PC-9 (cell line): Measurements from ENCODE around the gene RUNX1. TPM values are rescaled to one million over a fixed set of nuclear protein-coding genes. Genes with fewer than 3 reads are reported as not detected.

ENCODE experiments used
- BruUV-seq: library from RNA; stranded (reverse); fragments of 400-500 nt; replicated peaks from 2 replicates; lab custom pipeline; 2021; lab: Mats Ljungman, UMichigan
- CTCF ChIA-PET: fragments of 300-600 bp; sonication (Branson Sonifier 250); formaldehyde crosslinking; loops from one replicate; lab custom pipeline; 2022; ENCODE audit warnings: antibody characterized with exemption; lab: Charles Lee
- POLR2A ChIA-PET: fragments of 300-600 bp; sonication (Branson Sonifier 250); formaldehyde crosslinking; loops from one replicate; lab custom pipeline; 2022; ENCODE audit warnings: antibody characterized with exemption; ENCODE audit not compliant: unreplicated experiment; lab: Charles Lee
- DNase-seq, 2 experiments: peaks; one replicate each; pipeline versions ENCODE4 v3.0.0 to v3.0.0-alpha.2; 2015 to 2022; ENCODE audit warnings: mixed read lengths in 1 of 2
- H2AFZ ChIP-seq: fragments of 200-600 bp; sonication (generic); 2 replicates; pipeline ENCODE4 v1.8.1; 2017; ENCODE audit warnings: antibody characterized with exemption
- H3F3A ChIP-seq: fragments of 200-600 bp; sonication (generic); 2 replicates; pipeline ENCODE4 v1.8.1; 2017; ENCODE audit warnings: antibody characterized with exemption, mild to moderate bottlenecking, low read depth; ENCODE audit not compliant: insufficient read depth
- H3K27ac ChIP-seq: fragments of 200-600 bp; sonication (generic); 2 replicates; pipeline ENCODE4 v1.6.1; 2016; ENCODE audit warnings: mixed run types
- H3K27me3 ChIP-seq: fragments of 200-600 bp; sonication (generic); 2 replicates; pipeline ENCODE4 v1.6.1; 2016; ENCODE audit warnings: low read depth, mixed run types; ENCODE audit not compliant: insufficient read depth
- H3K36me3 ChIP-seq: fragments of 200-600 bp; sonication (generic); 2 replicates; pipeline ENCODE4 v1.6.1; 2016; ENCODE audit warnings: low read depth, mixed run types
- H3K4me1 ChIP-seq: fragments of 200-600 bp; sonication (generic); replicated peaks from 2 replicates; pipeline ENCODE4 v1.6.1; 2016; ENCODE audit warnings: mixed run types; ENCODE audit not compliant: insufficient read depth
- H3K4me2 ChIP-seq: fragments of 200-600 bp; sonication (generic); 2 replicates; pipeline ENCODE4 v1.6.1; 2017; ENCODE audit warnings: mixed run types
- H3K4me3 ChIP-seq: fragments of 200-600 bp; sonication (generic); 2 replicates; pipeline ENCODE4 v1.6.1; 2016; ENCODE audit warnings: mixed run types
- H3K79me2 ChIP-seq: fragments of 200-600 bp; sonication (generic); 2 replicates; pipeline ENCODE4 v1.6.1; 2017; ENCODE audit warnings: low read depth, mixed run types
- H3K9me2 ChIP-seq: fragments of 200-600 bp; sonication (generic); 2 replicates; pipeline ENCODE4 v1.8.1; 2017; ENCODE audit warnings: mild to moderate bottlenecking; ENCODE audit not compliant: insufficient read depth
- H3K9me3 ChIP-seq: fragments of 200-600 bp; sonication (generic); 2 replicates; pipeline ENCODE4 v1.8.1; 2016; ENCODE audit warnings: low read depth; ENCODE audit not compliant: insufficient read depth
- H4K20me1 ChIP-seq: fragments of 200-600 bp; sonication (generic); 2 replicates; pipeline ENCODE4 v1.8.1; 2017; ENCODE audit not compliant: insufficient read depth
- EZH2 ChIP-seq: fragments of 200-600 bp; sonication (generic); IDR thresholded peaks from 2 replicates; pipeline ENCODE4 v1.8.0; 2017; ENCODE audit warnings: antibody characterized with exemption, low read depth
- intact Hi-C: fragments of 100-400 bp; cut with micrococcal nuclease; formaldehyde crosslinking; loops from one replicate; pipeline ENCODE4 v1.10.0; 2022; ENCODE audit not compliant: unreplicated experiment
- total RNA-seq: library from RNA; stranded (reverse); gene quantifications from 2 replicates; pipeline ENCODE4 v1.2.3, GENCODE V29; 2021
- TF ChIP-seq, protein P1 (sequence below): fragments of 200-600 bp; sonication (generic); conservative IDR thresholded peaks from 2 replicates; pipeline ENCODE4 v1.6.1; 2017; ENCODE audit warnings: mixed run types, antibody characterized with exemption, mild to moderate bottlenecking, moderate library complexity

Gene RUNX1
- total RNA-seq, 1 experiment from 2014 or later: 58.5 TPM

DNA sequence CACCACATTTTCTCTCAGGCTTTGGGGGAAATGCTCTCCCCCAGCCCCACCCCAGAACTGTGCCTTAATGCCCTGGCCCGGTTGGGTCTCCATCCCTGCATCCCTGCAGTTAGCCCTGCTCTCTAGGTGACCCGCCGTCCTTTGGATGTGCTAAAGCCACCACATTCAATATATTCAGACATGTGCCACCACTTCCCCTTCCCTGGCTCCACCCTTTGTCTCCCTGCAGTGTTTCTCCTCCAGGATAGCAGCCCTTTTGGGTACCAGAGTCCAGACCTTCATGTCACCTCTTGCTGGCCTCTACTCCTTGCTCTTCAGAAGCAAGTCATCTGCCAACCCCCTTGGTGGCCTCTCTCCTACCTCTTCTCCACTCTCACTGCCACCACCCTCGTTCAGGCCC, 41.8 kb downstream of the RUNX1 start:
- H3K36me3 ChIP-seq: peaks cover 13% of the 10 kb centered on the region; the same call in 1 of the 2 replicates
- no peaks in the 10 kb centered on the region for H3K27me3 ChIP-seq
- no peak overlapping the region for H3K27ac ChIP-seq
- ChIA-PET POLR2A (no interaction called here), CTCF (no interaction called here)
- DNase-seq: no peak
- H3K9me3 ChIP-seq: no peaks in the 10 kb centered on the region
- H3F3A ChIP-seq: peaks cover 7% of the 10 kb centered on the region; the same call in 1 of the 2 replicates
- H3K4me3 ChIP-seq: no peak overlapping the region
- TF ChIP-seq, protein P1, sequence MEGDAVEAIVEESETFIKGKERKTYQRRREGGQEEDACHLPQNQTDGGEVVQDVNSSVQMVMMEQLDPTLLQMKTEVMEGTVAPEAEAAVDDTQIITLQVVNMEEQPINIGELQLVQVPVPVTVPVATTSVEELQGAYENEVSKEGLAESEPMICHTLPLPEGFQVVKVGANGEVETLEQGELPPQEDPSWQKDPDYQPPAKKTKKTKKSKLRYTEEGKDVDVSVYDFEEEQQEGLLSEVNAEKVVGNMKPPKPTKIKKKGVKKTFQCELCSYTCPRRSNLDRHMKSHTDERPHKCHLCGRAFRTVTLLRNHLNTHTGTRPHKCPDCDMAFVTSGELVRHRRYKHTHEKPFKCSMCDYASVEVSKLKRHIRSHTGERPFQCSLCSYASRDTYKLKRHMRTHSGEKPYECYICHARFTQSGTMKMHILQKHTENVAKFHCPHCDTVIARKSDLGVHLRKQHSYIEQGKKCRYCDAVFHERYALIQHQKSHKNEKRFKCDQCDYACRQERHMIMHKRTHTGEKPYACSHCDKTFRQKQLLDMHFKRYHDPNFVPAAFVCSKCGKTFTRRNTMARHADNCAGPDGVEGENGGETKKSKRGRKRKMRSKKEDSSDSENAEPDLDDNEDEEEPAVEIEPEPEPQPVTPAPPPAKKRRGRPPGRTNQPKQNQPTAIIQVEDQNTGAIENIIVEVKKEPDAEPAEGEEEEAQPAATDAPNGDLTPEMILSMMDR: no peak
- no peak for TF ChIP-seq EZH2
- intact Hi-C loops: no loop called here
- H3K4me2 ChIP-seq: no peak overlapping the region
- peaks cover 4% of the 10 kb centered on the region; the same call in 1 of the 2 replicates for H3K4me1 ChIP-seq
- no peaks in the 10 kb centered on the region for H4K20me1 ChIP-seq
- H3K79me2 ChIP-seq: peaks cover 85% of the 10 kb centered on the region
- no TSS peak for BruUV-seq
- no peak overlapping the region for H2AFZ ChIP-seq
- no peaks in the 10 kb centered on the region for H3K9me2 ChIP-seq

DNA sequence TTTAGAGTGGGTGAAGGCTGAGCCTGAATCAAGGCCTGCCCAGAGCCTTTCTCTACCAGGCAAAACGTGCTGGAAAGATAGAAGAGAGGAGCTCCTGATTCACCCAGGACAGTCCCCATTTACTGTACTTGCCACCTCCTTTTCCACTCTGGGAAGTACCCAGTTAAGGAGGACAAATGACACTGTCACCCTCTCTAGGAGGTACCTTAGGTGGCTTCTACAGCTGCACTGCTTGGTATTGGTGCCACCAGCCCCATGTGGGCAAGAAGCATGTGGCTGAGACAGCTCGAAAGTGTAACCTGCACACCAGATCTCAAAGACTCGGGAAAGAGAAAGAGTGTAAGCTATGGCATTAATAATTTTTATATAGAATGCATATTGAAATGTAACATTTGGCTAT, 42.3 kb downstream of the RUNX1 start:
- Histone ChIP-seq H3K4me2 (no peak overlapping the region), H4K20me1 (no peaks in the 10 kb centered on the region), H3K36me3 (peaks cover 10% of the 10 kb centered on the region; the same call in 1 of the 2 replicates), H3K4me3 (no peak overlapping the region), H3K9me3 (no peaks in the 10 kb centered on the region), H3K27ac (no peak overlapping the region), H3K4me1 (peaks cover 2% of the 10 kb centered on the region; the same call in 1 of the 2 replicates), H3K9me2 (no peaks in the 10 kb centered on the region), H2AFZ (no peak overlapping the region), H3K27me3 (no peaks in the 10 kb centered on the region), H3K79me2 (peaks cover 80% of the 10 kb centered on the region), H3F3A (peaks cover 7% of the 10 kb centered on the region; the same call in 1 of the 2 replicates)
- TF ChIP-seq EZH2: no peak
- TF ChIP-seq, protein P1: no peak
- CTCF ChIA-PET: no interaction called here
- DNase-seq: no peak
- BruUV-seq: no TSS peak
- intact Hi-C loops: no loop called here
- POLR2A ChIA-PET: no interaction called here

DNA sequence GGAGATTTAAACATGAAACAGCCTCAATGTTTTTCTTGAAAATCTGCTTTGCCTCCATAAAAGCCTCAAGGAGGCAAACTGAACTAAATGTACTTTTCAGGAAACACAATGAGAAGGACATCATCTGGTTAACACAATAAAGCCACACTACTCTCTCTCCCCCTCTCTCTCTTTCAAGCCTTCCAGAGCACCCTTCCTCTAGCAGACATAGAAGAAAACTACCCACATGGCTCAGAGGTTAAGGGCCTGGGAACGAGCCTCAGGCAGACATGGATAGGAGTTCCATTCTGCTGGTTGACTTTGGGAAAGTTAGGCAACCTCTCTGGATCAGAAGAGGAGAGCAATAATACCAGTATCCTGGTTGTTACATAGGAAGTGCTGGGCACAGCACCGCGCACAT, 42.9 kb downstream of the RUNX1 start:
- H3K9me2 ChIP-seq: no peaks in the 10 kb centered on the region
- H3K27ac ChIP-seq: no peak overlapping the region
- no peak overlapping the region for H3K4me2 ChIP-seq
- H3K79me2 ChIP-seq: peaks cover 80% of the 10 kb centered on the region
- no peak overlapping the region for H2AFZ ChIP-seq
- no peaks in the 10 kb centered on the region for H3K9me3 ChIP-seq
- no TSS peak for BruUV-seq
- H3K4me3 ChIP-seq: no peak overlapping the region
- H4K20me1 ChIP-seq: no peaks in the 10 kb centered on the region
- POLR2A ChIA-PET: no interaction called here
- H3K4me1 ChIP-seq: no peaks in the 10 kb centered on the region
- H3F3A ChIP-seq: peaks cover 7% of the 10 kb centered on the region; the same call in 1 of the 2 replicates
- CTCF ChIA-PET: no interaction called here
- no peak for TF ChIP-seq EZH2
- TF ChIP-seq, protein P1: no peak
- intact Hi-C loops: no loop called here
- peaks cover 10% of the 10 kb centered on the region; the same call in 1 of the 2 replicates for H3K36me3 ChIP-seq
- no peak for DNase-seq
- no peaks in the 10 kb centered on the region for H3K27me3 ChIP-seq
